Spleen (tissue), 7 donors: ENCODE measurements around the gene RELB.

Experiments used
- POLR2A ChIP-seq, 3 donors: fragments of 450-650 bp; IDR thresholded peaks; one replicate each; pipeline ENCODE4 v1.5.1; 2017; ENCODE audit warnings: antibody characterized with exemption in 3 of 3, mild to moderate bottlenecking in 1 of 3
- POLR2AphosphoS5 ChIP-seq, 3 donors: sonication (generic); formaldehyde crosslinking; IDR thresholded peaks; one replicate each; pipeline ENCODE4 v1.5.1; 2017; ENCODE audit warnings: antibody characterized with exemption in 3 of 3
- TF ChIP-seq, protein P1 (sequence below), 11 experiments: fragments of 200-600 bp in 7 of 11; fragments of 450-650 bp in 4 of 11; sonication (generic) in 4 of 11; IDR thresholded peaks in 8 of 11; conservative IDR thresholded peaks in 3 of 11; 1 replicate in 7 of 11; 2 replicates in 4 of 11; pipeline versions ENCODE4 v1.4.0 to v1.8.0; 2016 to 2021; ENCODE audit warnings: antibody characterized with exemption in 11 of 11, inconsistent platforms in 4 of 11, mild to moderate bottlenecking in 1 of 11
- donor health status: DM: no; HTN: no; CAD: no; lungs with moderate emphysema.
- donor health status: DM: no; HTN: no; CAD: no.
- donor health status: DM: no; HTN: no; CAD: no.

DNA sequence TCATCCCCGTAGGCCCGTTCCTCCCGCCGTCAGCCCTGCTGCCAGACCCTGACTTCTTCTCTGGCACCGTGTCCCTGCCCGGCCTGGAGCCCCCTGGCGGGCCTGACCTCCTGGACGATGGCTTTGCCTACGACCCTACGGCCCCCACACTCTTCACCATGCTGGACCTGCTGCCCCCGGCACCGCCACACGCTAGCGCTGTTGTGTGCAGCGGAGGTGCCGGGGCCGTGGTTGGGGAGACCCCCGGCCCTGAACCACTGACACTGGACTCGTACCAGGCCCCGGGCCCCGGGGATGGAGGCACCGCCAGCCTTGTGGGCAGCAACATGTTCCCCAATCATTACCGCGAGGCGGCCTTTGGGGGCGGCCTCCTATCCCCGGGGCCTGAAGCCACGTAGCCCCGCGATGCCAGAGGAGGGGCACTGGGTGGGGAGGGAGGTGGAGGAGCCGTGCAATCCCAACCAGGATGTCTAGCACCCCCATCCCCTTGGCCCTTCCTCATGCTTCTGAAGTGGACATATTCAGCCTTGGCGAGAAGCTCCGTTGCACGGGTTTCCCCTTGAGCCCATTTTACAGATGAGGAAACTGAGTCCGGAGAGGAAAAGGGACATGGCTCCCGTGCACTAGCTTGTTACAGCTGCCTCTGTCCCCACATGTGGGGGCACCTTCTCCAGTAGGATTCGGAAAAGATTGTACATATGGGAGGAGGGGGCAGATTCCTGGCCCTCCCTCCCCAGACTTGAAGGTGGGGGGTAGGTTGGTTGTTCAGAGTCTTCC lies 36.3 kb downstream of the RELB start:
- TF ChIP-seq, protein P1, sequence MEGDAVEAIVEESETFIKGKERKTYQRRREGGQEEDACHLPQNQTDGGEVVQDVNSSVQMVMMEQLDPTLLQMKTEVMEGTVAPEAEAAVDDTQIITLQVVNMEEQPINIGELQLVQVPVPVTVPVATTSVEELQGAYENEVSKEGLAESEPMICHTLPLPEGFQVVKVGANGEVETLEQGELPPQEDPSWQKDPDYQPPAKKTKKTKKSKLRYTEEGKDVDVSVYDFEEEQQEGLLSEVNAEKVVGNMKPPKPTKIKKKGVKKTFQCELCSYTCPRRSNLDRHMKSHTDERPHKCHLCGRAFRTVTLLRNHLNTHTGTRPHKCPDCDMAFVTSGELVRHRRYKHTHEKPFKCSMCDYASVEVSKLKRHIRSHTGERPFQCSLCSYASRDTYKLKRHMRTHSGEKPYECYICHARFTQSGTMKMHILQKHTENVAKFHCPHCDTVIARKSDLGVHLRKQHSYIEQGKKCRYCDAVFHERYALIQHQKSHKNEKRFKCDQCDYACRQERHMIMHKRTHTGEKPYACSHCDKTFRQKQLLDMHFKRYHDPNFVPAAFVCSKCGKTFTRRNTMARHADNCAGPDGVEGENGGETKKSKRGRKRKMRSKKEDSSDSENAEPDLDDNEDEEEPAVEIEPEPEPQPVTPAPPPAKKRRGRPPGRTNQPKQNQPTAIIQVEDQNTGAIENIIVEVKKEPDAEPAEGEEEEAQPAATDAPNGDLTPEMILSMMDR (IDR thresholded peaks at IDR 0.05 in 8 of 11, conservative IDR thresholded peaks at IDR 0.05 in 3 of 11), result no peak
- peak in 1 of 3 donors; percentile 41 for TF ChIP-seq POLR2AphosphoS5 (IDR thresholded peaks at IDR 0.05)
- TF ChIP-seq POLR2A (IDR thresholded peaks at IDR 0.05), result no peak
